Cardiac muscle cell (in vitro differentiated cells and primary cell): ENCODE data around the gene RGPD8. TPM values are rescaled to one million over a fixed set of nuclear protein-coding genes. Genes with fewer than 3 reads are reported as not detected.
A peak's percentile ranks its signal among the peaks of the same experiment; 100 is the strongest.
"Not testable (repeated sequence)": the region's sequence is repeated elsewhere in the genome, so short reads cannot be mapped to it uniquely, and the experiment has no call there.

Experiments
- DNase-seq, 2 donors: peaks; one replicate each; pipeline versions ENCODE4 v3.0.0 to v3.0.0-alpha.2; 2010 to 2017; ENCODE audit warnings: low read depth in 1 of 2, low spot score in 1 of 2
- H3K27ac ChIP-seq: fragments of 200-600 bp; sonication (generic); 2 replicates; pipeline ENCODE4 v1.5.1; 2016
- H3K27me3 ChIP-seq: fragments of 200-600 bp; sonication (generic); 2 replicates; pipeline ENCODE4 v1.6.0; 2016; ENCODE audit warnings: control low read depth
- H3K36me3 ChIP-seq: fragments of 200-600 bp; sonication (generic); 2 replicates; pipeline ENCODE4 v1.5.1; 2016; ENCODE audit warnings: control low read depth
- H3K4me1 ChIP-seq: fragments of 200-600 bp; sonication (generic); 2 replicates; pipeline ENCODE4 v1.8.1; 2017; ENCODE audit warnings: low read depth, mild to moderate bottlenecking, mixed run types
- H3K4me3 ChIP-seq: fragments of 200-600 bp; sonication (generic); 2 replicates; pipeline ENCODE4 v1.5.1; 2016; ENCODE audit warnings: mild to moderate bottlenecking
- H3K9me3 ChIP-seq: fragments of 200-600 bp; sonication (generic); 2 replicates; pipeline ENCODE4 v1.5.1; 2017; ENCODE audit warnings: low read depth, mild to moderate bottlenecking, control low read depth
- CTCF ChIP-seq: IDR thresholded peaks from 2 replicates; pipeline ENCODE4 v1.5.1; 2012; ENCODE audit warnings: low read depth, mild to moderate bottlenecking, low read length
- polyA plus RNA-seq: library from polyadenylated mRNA; unstranded; fragments of >200 nt; fragmentation: Nextera tagmentation; extraction: Ambion mirVana; gene quantifications from 2 replicates; pipeline ENCODE4 v1.2.1, GENCODE V29; 2016
- total RNA-seq: library from RNA; depleted of rRNA; stranded (reverse); fragments of >200 nt; gene quantifications from 2 replicates; pipeline ENCODE4 v1.2.3, GENCODE V29; 2016

The RGPD8 gene
- total and polyA plus RNA-seq, 2 experiments from 2014 or later = 4.2 to 17.0 TPM

GRCh38 chr2:112437405-112437831, 4.0 kb upstream of the RGPD8 start:
- not testable (repeated sequence) for H3K27me3 ChIP-seq, H3K27ac ChIP-seq, H3K36me3 ChIP-seq, H3K4me3 ChIP-seq, H3K4me1 ChIP-seq, H3K9me3 ChIP-seq
- peak in 1 of 2 donors; percentile 11 for DNase-seq

- H3K27me3 ChIP-seq, H3K27ac ChIP-seq, H3K36me3 ChIP-seq, H3K9me3 ChIP-seq, DNase-seq, H3K4me1 ChIP-seq, H3K4me3 ChIP-seq: not testable (repeated sequence)
Observed at GRCh38 chr2:112436993-112437392, 3.5 kb upstream of the RGPD8 start.

- H3K9me3 ChIP-seq, H3K27ac ChIP-seq, H3K36me3 ChIP-seq, H3K4me3 ChIP-seq, DNase-seq, H3K4me1 ChIP-seq, H3K27me3 ChIP-seq: not testable (repeated sequence)
Observed at GRCh38 chr2:112435716-112436431, 2.4 kb upstream of the RGPD8 start.

GRCh38 chr2:112434890-112435715, 1.7 kb upstream of the RGPD8 start:
- H3K9me3 ChIP-seq, H3K27ac ChIP-seq, H3K27me3 ChIP-seq, H3K36me3 ChIP-seq, H3K4me1 ChIP-seq, H3K4me3 ChIP-seq, DNase-seq: not testable (repeated sequence)

GRCh38 chr2:112433932-112434730, 686 bp upstream of the RGPD8 start:
- H3K4me3 ChIP-seq = no peak overlapping the region
- no peak overlapping the region for H3K27ac ChIP-seq
- DNase-seq = no peak
- no peaks in the 10 kb centered on the region for H3K4me1 ChIP-seq
- no peak for TF ChIP-seq CTCF
- H3K9me3 ChIP-seq = no peaks in the 10 kb centered on the region
- H3K27me3 ChIP-seq = no peaks in the 10 kb centered on the region
- H3K36me3 ChIP-seq = no peaks in the 10 kb centered on the region

- H3K36me3 ChIP-seq, H3K9me3 ChIP-seq, H3K27ac ChIP-seq, H3K27me3 ChIP-seq, H3K4me1 ChIP-seq: not testable (repeated sequence)
- peak in 1 of 2 donors; percentile 29 for DNase-seq
- H3K4me3 ChIP-seq = peak overlapping the region; percentile 36
Observed at GRCh38 chr2:112432735-112433479, 538 bp downstream of the RGPD8 start.

- H3K4me3 ChIP-seq = peak overlapping the region; percentile 36
- not testable (repeated sequence) for H3K27me3 ChIP-seq, DNase-seq, H3K27ac ChIP-seq, H3K9me3 ChIP-seq, H3K36me3 ChIP-seq, H3K4me1 ChIP-seq
Observed at GRCh38 chr2:112432390-112432734, 1.1 kb downstream of the RGPD8 start.

GRCh38 chr2:112431587-112432295, 1.7 kb downstream of the RGPD8 start:
- not testable (repeated sequence) for H3K36me3 ChIP-seq, H3K4me3 ChIP-seq, H3K4me1 ChIP-seq, H3K9me3 ChIP-seq, H3K27ac ChIP-seq, H3K27me3 ChIP-seq
- DNase-seq = peak in 1 of 2 donors; percentile 25
- TF ChIP-seq CTCF = peak; percentile 15

- not testable (repeated sequence) for H3K9me3 ChIP-seq, H3K4me3 ChIP-seq, H3K27ac ChIP-seq, DNase-seq, H3K36me3 ChIP-seq, H3K4me1 ChIP-seq, H3K27me3 ChIP-seq
Observed at GRCh38 chr2:112424553-112424952, 8.9 kb downstream of the RGPD8 start.

GRCh38 chr2:112416860-112417259, 16.6 kb downstream of the RGPD8 start:
- not testable (repeated sequence) for H3K27me3 ChIP-seq, H3K4me1 ChIP-seq, H3K9me3 ChIP-seq, H3K36me3 ChIP-seq, H3K4me3 ChIP-seq, H3K27ac ChIP-seq
- DNase-seq = peak in 1 of 2 donors; percentile 8
